Stimulated activated CD8-positive, alpha-beta memory T cell treated with anti-CD3 and anti-CD28 coated beads, Interleukin-12 subunit alpha, Interleukin-12 subunit beta, amount 100 ng/mL, for 4 hours (primary cell): ENCODE data around the gene ROM1.
"Not testable (repeated sequence)": the region's sequence is repeated elsewhere in the genome, so short reads cannot be mapped to it uniquely, and the experiment has no call there.

Experiments
- DNase-seq: peaks from one replicate; pipeline ENCODE4 v3.0.0-alpha.2; 2020; ENCODE audit warnings: low read depth

The ROM1 gene

GRCh38 chr11:62649486-62649885 is 36.4 kb downstream of the ROM1 start:
- no peak for DNase-seq

GRCh38 chr11:62650283-62650682 is 37.2 kb downstream of the ROM1 start:
- DNase-seq, result not testable (repeated sequence)

- no peak for DNase-seq
Observed at GRCh38 chr11:62652161-62653006, 39.3 kb downstream of the ROM1 start.

GRCh38 chr11:62654297-62654696 is 41.2 kb downstream of the ROM1 start:
- DNase-seq, result no peak

GRCh38 chr11:62656796-62657429 is 43.9 kb downstream of the ROM1 start:
- no peak for DNase-seq

- no peak for DNase-seq
Observed at GRCh38 chr11:62664405-62665074, 51.5 kb downstream of the ROM1 start.
